AG04450 (cell line): ENCODE data around the gene TUBA4B. TPM values are rescaled to one million over a fixed set of nuclear protein-coding genes. Genes with fewer than 3 reads are reported as not detected.
"Not testable (repeated sequence)": the region's sequence is repeated elsewhere in the genome, so short reads cannot be mapped to it uniquely, and the experiment has no call there.

Experiments used
- CTCF ChIA-PET: fragments of 300-600, 350-600 bp; formaldehyde crosslinking; extraction: SDS; loops from one replicate; lab custom pipeline; 2022; ENCODE audit warnings: antibody characterized with exemption, inconsistent platforms; lab: Charles Lee
- POLR2A ChIA-PET: fragments of 350-600 bp; formaldehyde crosslinking; extraction: SDS; loops from one replicate; lab custom pipeline; 2021; ENCODE audit warnings: antibody characterized with exemption, inconsistent platforms; lab: Yijun Ruan, JAX
- DNase-seq: peaks from one replicate; pipeline ENCODE4 v3.0.0-alpha.2; 2011; ENCODE audit warnings: low read depth, low spot score
- H3K27ac ChIP-seq: one replicate; pipeline ENCODE4 v1.5.1; 2012; ENCODE audit warnings: low read depth, low read length, control low read depth
- H3K27me3 ChIP-seq: one replicate; pipeline ENCODE4 v1.6.0; 2012; ENCODE audit warnings: low read length; ENCODE audit not compliant: control insufficient read depth, insufficient read depth
- H3K4me3 ChIP-seq: 2 replicates; pipeline ENCODE4 v1.5.1; 2011; ENCODE audit warnings: mild to moderate bottlenecking, low read depth, low read length, control low read depth
- H3K9me3 ChIP-seq: 2 replicates; pipeline ENCODE4 v1.5.1; 2012; ENCODE audit warnings: low read length; ENCODE audit not compliant: control insufficient read depth, insufficient read depth
- polyA plus RNA-seq: library from polyadenylated mRNA; depleted of rRNA; stranded (reverse); fragments of >200 nt; gene quantifications from 2 replicates; pipeline ENCODE4 v1.2.3, GENCODE V29; 2011; rRNA removed
- small RNA-seq: library from RNA; depleted of rRNA; stranded (forward); fragments of <200 nt; gene quantifications from one replicate; pipeline ENCODE3, GENCODE V24; 2012; ENCODE audit warnings: low read depth; ENCODE audit not compliant: insufficient read length
- TF ChIP-seq, protein P1 (sequence below): IDR thresholded peaks from 2 replicates; pipeline ENCODE4 v1.5.1; 2011; ENCODE audit warnings: low read depth, low read length, control low read depth, inconsistent platforms

Gene TUBA4B
- polyA plus RNA-seq, 1 experiment = not detected

DNA sequence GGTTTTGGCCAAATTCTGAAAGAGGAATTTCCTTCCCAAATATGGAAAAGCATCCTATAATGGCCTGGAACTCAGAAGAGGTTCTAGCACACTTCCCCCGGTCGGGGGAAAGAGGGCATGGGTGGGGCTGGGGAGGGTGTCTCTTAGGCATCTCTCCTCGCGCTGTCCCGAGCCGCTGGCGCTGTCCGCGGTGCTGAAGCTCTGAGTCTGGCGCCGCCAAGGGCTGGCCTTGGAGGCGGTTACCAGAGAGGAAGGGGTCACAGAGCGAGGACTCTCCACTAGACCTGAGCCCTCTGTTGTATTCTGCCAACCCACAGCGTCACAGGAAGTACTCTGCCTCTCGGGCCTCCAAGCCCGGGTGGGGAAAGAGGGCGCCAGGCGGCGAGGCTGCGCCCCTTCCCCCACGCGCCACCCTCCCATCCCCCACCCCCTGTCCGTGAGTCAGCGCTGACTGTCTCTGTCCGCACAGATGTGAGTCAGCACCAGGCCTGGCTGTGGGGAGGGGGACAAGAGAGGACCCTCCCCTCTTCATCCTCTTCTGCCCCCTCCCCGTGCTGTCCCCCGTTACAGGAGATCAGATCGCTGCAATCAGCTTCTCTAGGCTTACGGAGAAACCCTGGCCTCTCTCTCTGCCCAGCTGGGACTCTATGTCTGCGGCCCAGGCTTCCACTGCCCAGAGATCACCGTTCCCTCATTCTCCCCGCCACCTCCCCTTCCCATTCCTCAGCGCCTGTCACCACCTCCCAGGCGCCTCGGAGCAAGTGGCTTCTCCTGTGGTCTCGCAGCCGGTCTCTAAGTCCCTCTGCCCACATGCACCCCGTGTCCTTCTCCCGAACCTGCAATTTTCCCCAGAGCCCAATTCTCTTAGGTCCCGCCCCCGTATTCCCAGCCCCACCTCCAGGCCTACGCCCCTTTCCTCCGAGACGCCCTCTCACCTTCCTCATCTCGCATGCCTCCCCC, 55.4 kb downstream of the TUBA4B start:
- H3K4me3 ChIP-seq = peak overlapping the region; percentile 61
- H3K27ac ChIP-seq = peak overlapping the region; percentile 61
- H3K27me3 ChIP-seq = no peaks in the 10 kb centered on the region
- ChIA-PET POLR2A (interaction anchor here (0.7 to 1.0 kb wide), 5 partner anchors 27 to 127 kb away, joined by 3 to 6 read pairs (median 3); partner anchors contain the start of genes DNAJB2 and DNPEP), CTCF (interaction anchor here (0.6 to 1.9 kb wide), 2 partner anchors 13 to 149 kb away, joined by 3 to 5 read pairs; no protein-coding TSS in a partner anchor)
- no peaks in the 10 kb centered on the region; the same call in 1 of the 2 replicates for H3K9me3 ChIP-seq
- TF ChIP-seq, protein P1, sequence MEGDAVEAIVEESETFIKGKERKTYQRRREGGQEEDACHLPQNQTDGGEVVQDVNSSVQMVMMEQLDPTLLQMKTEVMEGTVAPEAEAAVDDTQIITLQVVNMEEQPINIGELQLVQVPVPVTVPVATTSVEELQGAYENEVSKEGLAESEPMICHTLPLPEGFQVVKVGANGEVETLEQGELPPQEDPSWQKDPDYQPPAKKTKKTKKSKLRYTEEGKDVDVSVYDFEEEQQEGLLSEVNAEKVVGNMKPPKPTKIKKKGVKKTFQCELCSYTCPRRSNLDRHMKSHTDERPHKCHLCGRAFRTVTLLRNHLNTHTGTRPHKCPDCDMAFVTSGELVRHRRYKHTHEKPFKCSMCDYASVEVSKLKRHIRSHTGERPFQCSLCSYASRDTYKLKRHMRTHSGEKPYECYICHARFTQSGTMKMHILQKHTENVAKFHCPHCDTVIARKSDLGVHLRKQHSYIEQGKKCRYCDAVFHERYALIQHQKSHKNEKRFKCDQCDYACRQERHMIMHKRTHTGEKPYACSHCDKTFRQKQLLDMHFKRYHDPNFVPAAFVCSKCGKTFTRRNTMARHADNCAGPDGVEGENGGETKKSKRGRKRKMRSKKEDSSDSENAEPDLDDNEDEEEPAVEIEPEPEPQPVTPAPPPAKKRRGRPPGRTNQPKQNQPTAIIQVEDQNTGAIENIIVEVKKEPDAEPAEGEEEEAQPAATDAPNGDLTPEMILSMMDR = no peak
- peak; percentile 21 for DNase-seq

GRCh38 chr2:219309278-219309677, 56.2 kb downstream of the TUBA4B start, which contains the start of gene PTPRN:
Gene PTPRN (minus strand): TSS chr2:219309401. CDS start chr2:219309332, 69 bp downstream.
- TF ChIP-seq, protein P1 = no peak
- Histone ChIP-seq H3K9me3 (no peaks in the 10 kb centered on the region; the same call in 1 of the 2 replicates), H3K27ac (peak within 1 kb of the TSS; percentile 61), H3K27me3 (no peaks in the 10 kb centered on the region), H3K4me3 (peak within 1 kb of the TSS; percentile 61)
- POLR2A ChIA-PET = interaction anchor here (0.5 to 1.0 kb wide), 6 partner anchors 8 to 91 kb away, joined by 3 to 7 read pairs (median 3); partner anchors contain the start of gene DNPEP
- CTCF ChIA-PET = interaction anchor here (0.6 to 1.9 kb wide), 3 partner anchors 8 to 150 kb away, joined by 3 to 5 read pairs (median 3); no protein-coding TSS in a partner anchor
- peak; percentile 36 for DNase-seq

GRCh38 chr2:219312683-219313263, 59.7 kb downstream of the TUBA4B start:
- H3K4me3 ChIP-seq, DNase-seq, H3K27ac ChIP-seq, POLR2A ChIA-PET, H3K9me3 ChIP-seq, H3K27me3 ChIP-seq: not testable (repeated sequence)
- CTCF ChIA-PET = interaction anchor here (1.3 kb wide), 1 partner anchor 17 kb away, joined by 7 read pairs; no protein-coding TSS in a partner anchor

DNA sequence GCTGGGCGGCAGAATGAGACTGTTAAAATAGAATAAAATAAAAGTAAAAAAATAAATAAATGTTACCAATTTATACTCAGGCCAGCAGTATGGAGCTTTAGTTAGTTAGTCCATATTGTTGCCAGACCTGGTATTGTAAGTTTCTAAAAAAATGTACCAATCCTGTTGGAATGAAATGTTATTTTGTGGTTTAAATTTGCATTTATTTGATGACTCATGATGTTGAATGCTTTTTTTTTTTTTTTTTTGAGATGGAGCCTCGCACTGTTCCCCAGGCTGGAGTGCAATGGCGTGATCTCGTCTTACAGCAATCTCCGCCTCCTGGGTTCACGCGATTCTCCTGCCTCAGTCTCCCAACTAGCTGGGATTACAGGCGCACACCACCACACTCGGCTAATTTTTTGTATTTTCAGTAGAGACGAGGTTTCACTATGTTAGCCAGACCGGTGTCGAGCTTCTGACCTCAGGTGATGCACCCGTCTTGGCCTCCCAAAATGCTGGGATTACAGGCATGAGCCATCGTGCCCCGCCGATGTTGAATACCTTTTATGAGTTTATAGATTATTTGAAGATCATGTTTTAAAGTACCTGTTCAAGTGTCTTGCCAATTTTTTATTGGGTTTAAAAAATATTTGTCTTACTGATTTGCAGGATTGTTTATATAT, 61.9 kb downstream of the TUBA4B start:
- ChIA-PET CTCF (interaction anchor here (1.4 kb wide), 1 partner anchor 20 kb away, joined by 5 read pairs; no protein-coding TSS in a partner anchor), POLR2A (interaction anchor here (0.7 kb wide), 1 partner anchor 145 kb away, joined by 3 read pairs; no protein-coding TSS in a partner anchor)
- H3K27ac ChIP-seq = no peak overlapping the region
- TF ChIP-seq, protein P1 = no peak
- no peak for DNase-seq
- H3K4me3 ChIP-seq = no peak overlapping the region
- no peaks in the 10 kb centered on the region; the same call in 1 of the 2 replicates for H3K9me3 ChIP-seq
- peaks cover 4% of the 10 kb centered on the region for H3K27me3 ChIP-seq

Small RNAs within 50 kb of the gene (small RNA-seq; reads per million reads assigned to genes)
- gene MIR153-1 = 2.4 reads per million

Other genes with a start within 250 kb of the TUBA4B start
- gene CFAP65, start 211.7 kb upstream of the TUBA4B start, polyA plus RNA-seq = not detected in 2 replicates
- 0.04 TPM in 1 of 2 replicates, not detected in the other for gene IHH, start 192.3 kb upstream of the TUBA4B start, polyA plus RNA-seq
- gene NHEJ1, start 92.4 kb upstream of the TUBA4B start, polyA plus RNA-seq = 21.9 and 22.9 TPM in 2 replicates
- 0.26 and 0.53 TPM in 2 replicates for gene SLC23A3, start 83.2 kb upstream of the TUBA4B start, polyA plus RNA-seq
- gene CNPPD1, start 76.3 kb upstream of the TUBA4B start, polyA plus RNA-seq = 28.0 and 29.9 TPM in 2 replicates
- gene RETREG2, start 75.0 kb upstream of the TUBA4B start, polyA plus RNA-seq = 71.7 and 78.7 TPM in 2 replicates
- gene ZFAND2B, start 46.5 kb upstream of the TUBA4B start, polyA plus RNA-seq = 24.5 and 29.6 TPM in 2 replicates
- 20.9 and 22.2 TPM in 2 replicates for gene ABCB6, start 34.3 kb upstream of the TUBA4B start, polyA plus RNA-seq
- gene ATG9A, start 23.6 kb upstream of the TUBA4B start, polyA plus RNA-seq = 81.0 and 84.3 TPM in 2 replicates
- 20.3 and 22.0 TPM in 2 replicates for gene ANKZF1, start 23.4 kb upstream of the TUBA4B start, polyA plus RNA-seq
- gene GLB1L, start 7.8 kb upstream of the TUBA4B start, polyA plus RNA-seq = 8.8 and 9.6 TPM in 2 replicates
- 33.9 and 36.6 TPM in 2 replicates for gene STK16, start 7.8 kb upstream of the TUBA4B start, polyA plus RNA-seq
- gene TUBA4A, start 675 bp downstream of the TUBA4B start, polyA plus RNA-seq = 22.4 and 22.6 TPM in 2 replicates
- gene DNAJB2, start 26.1 kb downstream of the TUBA4B start, polyA plus RNA-seq = 40.6 and 41.1 TPM in 2 replicates
- 11.7 and 15.1 TPM in 2 replicates for gene PTPRN, start 56.2 kb downstream of the TUBA4B start, polyA plus RNA-seq
- gene RESP18, start 79.5 kb downstream of the TUBA4B start, polyA plus RNA-seq = not detected in 2 replicates
- 41.5 and 71.2 TPM in 2 replicates for gene DNPEP, start 134.7 kb downstream of the TUBA4B start, polyA plus RNA-seq
- gene DES, start 165.1 kb downstream of the TUBA4B start, polyA plus RNA-seq = 19.8 and 24.9 TPM in 2 replicates
- gene SPEG, start 181.6 kb downstream of the TUBA4B start, polyA plus RNA-seq = 28.0 and 32.8 TPM in 2 replicates
- gene GMPPA, start 245.6 kb downstream of the TUBA4B start, polyA plus RNA-seq = 90.1 and 97.7 TPM in 2 replicates